Thyroid gland (tissue), 4 donors: ENCODE measurements around the gene GPN1. TPM values are rescaled to one million over a fixed set of nuclear protein-coding genes. Genes with fewer than 3 reads are reported as not detected.

Experiments
- DNase-seq, 2 donors: peaks; one replicate each; pipeline ENCODE4 v3.0.0-alpha.2; 2019
- H3K27ac ChIP-seq, 3 donors: fragments of 200-600 bp; sonication (generic); 1 replicate in 2 of 3; 2 replicates in 1 of 3; pipeline ENCODE4 v1.5.1; 2016 to 2019; ENCODE audit warnings: mild to moderate bottlenecking in 1 of 3, moderate library complexity in 1 of 3
- H3K27me3 ChIP-seq: fragments of 200-600 bp; sonication (generic); one replicate; pipeline ENCODE4 v1.5.1; 2019
- H3K36me3 ChIP-seq, 2 donors: fragments of 200-600 bp; sonication (generic); one replicate each; pipeline ENCODE4 v1.5.1; 2016 to 2019
- H3K4me1 ChIP-seq, 2 donors: fragments of 200-600 bp; sonication (generic); one replicate each; pipeline ENCODE4 v1.5.1; 2017 to 2019
- H3K4me3 ChIP-seq, 3 donors: fragments of 200-600 bp; sonication (generic); replicated peaks in 1 of 3; 1 replicate in 2 of 3; 2 replicates in 1 of 3; pipeline ENCODE4 v1.5.1; 2016; ENCODE audit warnings: mild to moderate bottlenecking in 1 of 3
- H3K9me3 ChIP-seq: fragments of 200-600 bp; sonication (generic); one replicate; pipeline ENCODE4 v1.5.1; 2017
- POLR2A ChIP-seq, 2 donors: fragments of 450-650 bp; IDR thresholded peaks; one replicate each; pipeline ENCODE4 v1.6.1; 2017; ENCODE audit warnings: antibody characterized with exemption in 2 of 2, mild to moderate bottlenecking in 2 of 2, moderate library complexity in 1 of 2
- WGBS, 2 donors: methylation state at CpG; one replicate each; pipeline ENCODE4 v1.1.5; 2017; 5-methylcytosine and 5-hydroxymethylcytosine counted together
- intact Hi-C: fragments of 100-400 bp; cut with DNase I; formaldehyde crosslinking; loops from one replicate; pipeline ENCODE4 v1.15.1; 2023
- small RNA-seq: library from RNA; depleted of rRNA; stranded (forward); fragments of <200 nt; gene quantifications from one replicate; pipeline ENCODE3, GENCODE V24; 2016
- total RNA-seq, 4 donors: library from RNA; depleted of rRNA; stranded (reverse); fragments of >200 nt; gene quantifications; one replicate each; pipeline ENCODE4 v1.2.3, GENCODE V29; 2016
- TF ChIP-seq, protein P1 (sequence below), 6 experiments: fragments of 200-600 bp in 3 of 6; fragments of 450-650 bp in 3 of 6; sonication (generic) in 3 of 6; IDR thresholded peaks; one replicate each; pipeline ENCODE4 v1.5.1; 2016 to 2019; ENCODE audit warnings: antibody characterized with exemption in 6 of 6, mild to moderate bottlenecking in 2 of 6, inconsistent platforms in 1 of 6, moderate library complexity in 1 of 6

Gene GPN1
- total RNA-seq, 4 donors from 2014 or later = 24.2 to 26.9 (median 24.9) TPM

DNA sequence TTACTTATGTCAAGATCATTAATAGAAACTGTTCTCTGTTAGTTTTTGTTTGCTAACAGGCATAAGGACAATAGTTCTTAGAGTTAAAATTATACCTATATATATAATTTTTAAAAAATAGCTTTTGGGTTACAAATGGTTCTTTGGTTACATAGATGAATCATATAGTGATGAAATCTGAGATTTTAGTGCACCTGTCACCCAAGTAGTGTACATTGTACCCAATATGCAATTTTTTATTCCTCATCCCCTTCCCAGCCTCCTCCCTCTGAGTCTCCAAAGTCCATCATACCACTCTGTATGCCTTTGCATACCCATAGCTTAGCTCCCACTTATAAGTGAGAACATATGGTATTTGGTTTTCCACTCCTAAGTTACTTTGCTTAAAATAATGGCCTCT, 61.2 kb downstream of the GPN1 start:
- TF ChIP-seq, protein P1, sequence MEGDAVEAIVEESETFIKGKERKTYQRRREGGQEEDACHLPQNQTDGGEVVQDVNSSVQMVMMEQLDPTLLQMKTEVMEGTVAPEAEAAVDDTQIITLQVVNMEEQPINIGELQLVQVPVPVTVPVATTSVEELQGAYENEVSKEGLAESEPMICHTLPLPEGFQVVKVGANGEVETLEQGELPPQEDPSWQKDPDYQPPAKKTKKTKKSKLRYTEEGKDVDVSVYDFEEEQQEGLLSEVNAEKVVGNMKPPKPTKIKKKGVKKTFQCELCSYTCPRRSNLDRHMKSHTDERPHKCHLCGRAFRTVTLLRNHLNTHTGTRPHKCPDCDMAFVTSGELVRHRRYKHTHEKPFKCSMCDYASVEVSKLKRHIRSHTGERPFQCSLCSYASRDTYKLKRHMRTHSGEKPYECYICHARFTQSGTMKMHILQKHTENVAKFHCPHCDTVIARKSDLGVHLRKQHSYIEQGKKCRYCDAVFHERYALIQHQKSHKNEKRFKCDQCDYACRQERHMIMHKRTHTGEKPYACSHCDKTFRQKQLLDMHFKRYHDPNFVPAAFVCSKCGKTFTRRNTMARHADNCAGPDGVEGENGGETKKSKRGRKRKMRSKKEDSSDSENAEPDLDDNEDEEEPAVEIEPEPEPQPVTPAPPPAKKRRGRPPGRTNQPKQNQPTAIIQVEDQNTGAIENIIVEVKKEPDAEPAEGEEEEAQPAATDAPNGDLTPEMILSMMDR (IDR thresholded peaks at IDR 0.05) = no peak
- TF ChIP-seq POLR2A (IDR thresholded peaks at IDR 0.05) = no peak
- H3K36me3 ChIP-seq = peaks cover 27 to 30% of the 10 kb centered on the region in 2 donors
- no peaks in the 10 kb centered on the region for H3K27me3 ChIP-seq
- intact Hi-C loops = no loop called here
- no peak overlapping the region for H3K27ac ChIP-seq
- no peaks in the 10 kb centered on the region for H3K9me3 ChIP-seq
- H3K4me1 ChIP-seq = no peaks in the 10 kb centered on the region
- no peak overlapping the region for H3K4me3 ChIP-seq
- no peak for DNase-seq

GRCh38 chr2:27697660-27698059, 68.8 kb downstream of the GPN1 start:
- 89 to 92% methylated on average over 1 of the region's 1 CpG for WGBS, 2 donors
- DNase-seq = no peak
- peaks cover 12 to 13% of the 10 kb centered on the region in 2 donors for H3K36me3 ChIP-seq
- no peaks in the 10 kb centered on the region for H3K9me3 ChIP-seq
- no peak overlapping the region for H3K4me3 ChIP-seq
- TF ChIP-seq, protein P1 (IDR thresholded peaks at IDR 0.05) = no peak
- no peak for TF ChIP-seq POLR2A (IDR thresholded peaks at IDR 0.05)
- H3K4me1 ChIP-seq = peaks cover 0 to 3% of the 10 kb centered on the region in 2 donors
- no peaks in the 10 kb centered on the region for H3K27me3 ChIP-seq
- intact Hi-C loops = no loop called here
- no peak overlapping the region for H3K27ac ChIP-seq

Small RNAs within 50 kb of the gene (small RNA-seq; reads per million reads assigned to genes)
- gene RF00340 = not detected

Other genes starting within 250 kb of the GPN1 start
- 10 to 100 TPM in 1 of 4 donors, 1 to 10 TPM in 3; 9.1 to 14.8 (median 9.2) TPM for gene ZNF513, start 248.3 kb upstream of the GPN1 start, total RNA-seq
- 10 to 100 TPM; 55.4 to 75.2 (median 59.5) TPM for gene PPM1G, start 219.5 kb upstream of the GPN1 start, total RNA-seq
- gene NRBP1, start 200.4 kb upstream of the GPN1 start, total RNA-seq = 10 to 100 TPM; 45.2 to 68.6 (median 63.1) TPM
- gene KRTCAP3, start 186.7 kb upstream of the GPN1 start, total RNA-seq = 10 to 100 TPM in 3 of 4 donors, 1 to 10 TPM in 1; 9.2 to 40.1 (median 19.4) TPM
- gene IFT172, start 139.3 kb upstream of the GPN1 start, total RNA-seq = 10 to 100 TPM; 30.9 to 56.8 (median 43.7) TPM
- 10 to 100 TPM in 1 of 4 donors, 1 to 10 TPM in 3; 4.0 to 17.7 (median 7.1) TPM for gene FNDC4, start 133.8 kb upstream of the GPN1 start, total RNA-seq
- under 1 TPM in 1 of 4 donors, not detected in 3; 0.13 TPM for gene GCKR, start 132.2 kb upstream of the GPN1 start, total RNA-seq
- 10 to 100 TPM; 39.2 to 70.6 (median 50.3) TPM for gene ZNF512, start 46.0 kb upstream of the GPN1 start, total RNA-seq
- gene CCDC121, start within 50 bp of the GPN1 start, total RNA-seq = 1 to 10 TPM; 7.2 to 9.9 (median 8.0) TPM
- 10 to 100 TPM; 24.9 to 38.1 (median 29.6) TPM for gene SUPT7L, start 34.6 kb downstream of the GPN1 start, total RNA-seq
- gene SLC4A1AP, start 34.8 kb downstream of the GPN1 start, total RNA-seq = 10 to 100 TPM; 16.5 to 26.6 (median 23.4) TPM
- 100 to 1,000 TPM in 3 of 4 donors, 10 to 100 TPM in 1; 70.2 to 166 (median 130) TPM for gene MRPL33, start 142.7 kb downstream of the GPN1 start, total RNA-seq